Measurements from ENCODE around the gene FLRT1. TPM values are rescaled to one million over a fixed set of nuclear protein-coding genes. Genes with fewer than 3 reads are reported as not detected.

The FLRT1 gene
- total RNA-seq: 0.06 TPM in 1 of 2 replicates, not detected in the other

GRCh38 chr11:64035576-64035975 lies at the start of gene FLRT1:
TSS of gene FLRT1 (plus strand) at chr11:64035931. CDS start at chr11:64116268, 80,337 bp downstream.

GRCh38 chr11:63986156-63986931 lies 49.4 kb upstream of the FLRT1 start, which contains the start of gene OTUB1:
TSS of gene OTUB1 (plus strand) at chr11:63986438. CDS start at chr11:63986457, 19 bp downstream.

Other genes starting within 250 kb of the FLRT1 start
- gene SPINDOC, start 222.5 kb upstream of the FLRT1 start, total RNA-seq: 7.7 and 9.0 TPM in 2 replicates
- 12.3 and 13.9 TPM in 2 replicates for gene MARK2, start 196.8 kb upstream of the FLRT1 start, total RNA-seq
- gene RCOR2, start 118.8 kb upstream of the FLRT1 start, total RNA-seq: 0.93 and 1.9 TPM in 2 replicates
- 3.1 and 7.0 TPM in 2 replicates for gene NAA40, start 96.9 kb upstream of the FLRT1 start, total RNA-seq
- gene COX8A, start 61.3 kb upstream of the FLRT1 start, total RNA-seq: 163 and 221 TPM in 2 replicates
- 54.5 and 64.1 TPM in 2 replicates for gene OTUB1, start 49.5 kb upstream of the FLRT1 start, total RNA-seq
- gene MACROD1, start 130.2 kb downstream of the FLRT1 start, total RNA-seq: 14.9 and 15.3 TPM in 2 replicates
- 68.7 and 86.9 TPM in 2 replicates for gene STIP1, start 150.2 kb downstream of the FLRT1 start, total RNA-seq
- gene FERMT3, start 170.8 kb downstream of the FLRT1 start, total RNA-seq: 13.7 and 14.4 TPM in 2 replicates
- gene TRPT1, start 190.3 kb downstream of the FLRT1 start, total RNA-seq: 16.2 and 19.6 TPM in 2 replicates
- 52.1 and 60.7 TPM in 2 replicates for gene NUDT22, start 190.3 kb downstream of the FLRT1 start, total RNA-seq
- 9.1 and 11.5 TPM in 2 replicates for gene DNAJC4, start 194.6 kb downstream of the FLRT1 start, total RNA-seq
- 73.3 and 75.0 TPM in 2 replicates for gene VEGFB, start 198.7 kb downstream of the FLRT1 start, total RNA-seq
- 82.6 and 104 TPM in 2 replicates for gene FKBP2, start 205.2 kb downstream of the FLRT1 start, total RNA-seq
- gene PPP1R14B, start 211.0 kb downstream of the FLRT1 start, total RNA-seq: 155 and 170 TPM in 2 replicates
- gene PLCB3, start 215.6 kb downstream of the FLRT1 start, total RNA-seq: 26.1 TPM in 2 replicates
- gene BAD, start 248.7 kb downstream of the FLRT1 start, total RNA-seq: 91.3 and 117 TPM in 2 replicates
- 29.6 and 31.4 TPM in 2 replicates for gene GPR137, start 249.9 kb downstream of the FLRT1 start, total RNA-seq

All from cardiac ventricle fibroblast (primary cell).